AG09309 (cell line): ENCODE data around the gene MLLT10.

Experiments used
- DNase-seq: peaks from one replicate; pipeline ENCODE4 v3.0.0-alpha.2; 2010; ENCODE audit warnings: low read depth
- H3K4me3 ChIP-seq: 2 replicates; pipeline ENCODE4 v1.5.1; 2011; ENCODE audit warnings: mild to moderate bottlenecking, low read depth, low read length, moderate library complexity; ENCODE audit not compliant: control insufficient read depth
- TF ChIP-seq, protein P1 (sequence below): IDR thresholded peaks from 2 replicates; pipeline ENCODE4 v1.5.1; 2011; ENCODE audit warnings: mild to moderate bottlenecking, low read depth, low read length, inconsistent platforms; ENCODE audit not compliant: insufficient read depth, control insufficient read depth; ENCODE audit errors: missing control alignments

Gene MLLT10

DNA sequence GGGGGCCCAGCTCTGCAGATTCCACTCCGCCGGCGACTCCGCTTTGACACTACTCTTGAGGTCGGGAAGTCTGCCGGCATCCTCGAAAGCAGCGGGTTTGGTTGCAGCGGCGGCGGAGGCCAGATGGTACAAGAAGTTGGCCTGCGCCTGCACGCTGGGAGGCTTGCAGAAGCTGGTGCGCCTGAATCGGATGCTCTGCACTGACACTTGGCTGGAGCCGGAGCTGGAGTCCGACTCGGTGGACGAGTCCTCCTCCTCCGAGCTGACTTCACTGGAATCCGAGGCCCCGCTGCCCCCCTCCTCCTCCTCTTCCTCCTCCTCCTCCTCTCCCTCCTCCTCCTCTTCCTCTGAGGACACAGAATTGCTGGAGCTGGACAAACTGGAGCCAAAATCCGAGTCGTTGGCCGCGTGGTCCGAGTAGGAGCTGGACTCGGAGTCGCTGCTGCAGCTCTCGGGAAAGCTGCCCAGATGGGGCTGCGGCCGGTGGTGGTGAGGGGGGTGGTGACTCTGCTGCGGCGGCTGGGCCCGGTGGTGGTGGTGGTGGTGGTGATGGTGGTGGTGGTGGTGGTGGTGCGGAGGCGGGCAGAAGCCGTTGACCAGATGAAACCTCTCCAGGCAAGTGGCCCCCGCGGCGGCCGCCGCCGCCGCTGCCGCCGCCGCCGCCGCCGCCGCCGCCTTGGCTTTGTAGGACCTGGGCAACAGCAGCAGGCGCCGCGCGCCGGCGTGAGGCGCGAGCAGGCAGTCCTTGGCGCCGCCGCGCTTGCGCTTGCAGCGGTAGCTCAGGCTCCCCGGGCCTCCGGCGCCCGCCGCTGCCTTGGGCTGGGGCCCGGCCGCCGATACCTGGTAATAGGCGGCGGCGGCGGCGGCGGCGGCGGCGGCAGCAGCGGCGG lies 17.5 kb upstream of the MLLT10 start:
- DNase-seq = no peak
- peak overlapping the region; percentile 68 for H3K4me3 ChIP-seq
- TF ChIP-seq, protein P1, sequence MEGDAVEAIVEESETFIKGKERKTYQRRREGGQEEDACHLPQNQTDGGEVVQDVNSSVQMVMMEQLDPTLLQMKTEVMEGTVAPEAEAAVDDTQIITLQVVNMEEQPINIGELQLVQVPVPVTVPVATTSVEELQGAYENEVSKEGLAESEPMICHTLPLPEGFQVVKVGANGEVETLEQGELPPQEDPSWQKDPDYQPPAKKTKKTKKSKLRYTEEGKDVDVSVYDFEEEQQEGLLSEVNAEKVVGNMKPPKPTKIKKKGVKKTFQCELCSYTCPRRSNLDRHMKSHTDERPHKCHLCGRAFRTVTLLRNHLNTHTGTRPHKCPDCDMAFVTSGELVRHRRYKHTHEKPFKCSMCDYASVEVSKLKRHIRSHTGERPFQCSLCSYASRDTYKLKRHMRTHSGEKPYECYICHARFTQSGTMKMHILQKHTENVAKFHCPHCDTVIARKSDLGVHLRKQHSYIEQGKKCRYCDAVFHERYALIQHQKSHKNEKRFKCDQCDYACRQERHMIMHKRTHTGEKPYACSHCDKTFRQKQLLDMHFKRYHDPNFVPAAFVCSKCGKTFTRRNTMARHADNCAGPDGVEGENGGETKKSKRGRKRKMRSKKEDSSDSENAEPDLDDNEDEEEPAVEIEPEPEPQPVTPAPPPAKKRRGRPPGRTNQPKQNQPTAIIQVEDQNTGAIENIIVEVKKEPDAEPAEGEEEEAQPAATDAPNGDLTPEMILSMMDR = no peak

DNA sequence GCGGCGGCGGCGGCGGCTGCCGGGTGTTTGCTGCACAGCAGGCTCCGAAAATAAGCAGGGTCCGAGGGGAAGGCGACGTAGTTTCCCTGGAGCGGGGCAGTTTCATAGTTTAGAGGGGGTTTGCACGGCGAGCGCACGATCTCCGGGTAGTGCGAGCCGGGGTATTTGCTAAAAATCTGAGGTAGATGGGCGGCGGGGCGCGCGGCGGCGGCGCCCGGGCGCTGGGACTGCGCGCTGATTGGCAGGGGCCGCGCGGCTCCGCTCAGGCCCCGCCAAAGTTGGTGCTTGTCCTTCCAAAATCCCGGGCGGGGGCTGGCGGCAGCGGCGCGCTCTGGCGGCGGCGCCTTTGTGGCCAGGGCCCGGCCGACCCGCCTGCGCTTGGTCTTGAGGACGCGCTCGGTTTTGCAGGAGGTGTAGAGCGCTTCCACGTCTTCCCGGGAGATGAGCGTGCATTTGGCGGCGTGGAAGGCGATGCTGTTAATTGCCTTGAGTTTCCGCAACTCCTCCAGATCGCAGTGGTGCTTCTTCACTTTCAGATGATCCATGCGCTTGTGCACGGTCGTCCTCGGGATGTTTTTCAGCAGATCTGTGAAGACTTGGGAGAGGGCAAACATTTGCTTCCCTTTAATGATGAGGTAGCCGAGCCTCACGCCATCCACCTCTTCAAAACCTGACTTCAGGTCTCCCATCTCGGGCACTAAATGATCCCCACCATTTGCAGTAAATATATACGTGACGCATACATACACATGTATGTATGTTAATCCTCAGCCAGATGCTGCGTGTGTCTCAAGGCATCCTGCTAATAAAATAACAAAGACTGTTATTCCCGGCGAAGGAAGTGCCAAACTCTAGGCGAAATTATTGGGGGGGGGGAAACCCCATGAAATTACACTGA lies 16.6 kb upstream of the MLLT10 start:
- TF ChIP-seq, protein P1 = no peak
- DNase-seq = no peak
- peak overlapping the region; percentile 68 for H3K4me3 ChIP-seq

DNA sequence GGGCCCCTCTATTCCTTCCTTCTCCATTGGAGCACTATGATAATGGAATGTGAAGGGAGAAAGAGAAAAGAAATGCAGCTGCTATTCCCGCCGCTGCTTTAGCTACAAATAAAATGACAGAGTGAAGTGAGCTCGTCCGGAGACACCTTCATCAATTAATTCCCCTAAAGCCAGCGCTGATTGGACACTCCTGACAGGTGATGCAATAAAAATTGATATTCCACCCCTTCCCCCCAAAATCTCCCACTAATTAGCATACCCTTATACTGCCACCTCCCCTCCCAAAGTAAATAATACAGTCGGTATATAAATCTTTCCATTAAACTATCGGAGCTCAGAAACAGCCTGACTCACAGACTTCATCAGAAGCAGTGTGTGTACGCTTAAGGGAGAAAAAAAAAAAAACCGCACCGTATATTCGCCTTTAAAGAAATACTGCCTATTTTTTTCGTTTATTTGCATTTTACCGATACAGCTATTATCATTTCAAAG lies 15.8 kb upstream of the MLLT10 start:
- DNase-seq = no peak
- H3K4me3 ChIP-seq = peak overlapping the region; percentile 68
- TF ChIP-seq, protein P1 = no peak

DNA sequence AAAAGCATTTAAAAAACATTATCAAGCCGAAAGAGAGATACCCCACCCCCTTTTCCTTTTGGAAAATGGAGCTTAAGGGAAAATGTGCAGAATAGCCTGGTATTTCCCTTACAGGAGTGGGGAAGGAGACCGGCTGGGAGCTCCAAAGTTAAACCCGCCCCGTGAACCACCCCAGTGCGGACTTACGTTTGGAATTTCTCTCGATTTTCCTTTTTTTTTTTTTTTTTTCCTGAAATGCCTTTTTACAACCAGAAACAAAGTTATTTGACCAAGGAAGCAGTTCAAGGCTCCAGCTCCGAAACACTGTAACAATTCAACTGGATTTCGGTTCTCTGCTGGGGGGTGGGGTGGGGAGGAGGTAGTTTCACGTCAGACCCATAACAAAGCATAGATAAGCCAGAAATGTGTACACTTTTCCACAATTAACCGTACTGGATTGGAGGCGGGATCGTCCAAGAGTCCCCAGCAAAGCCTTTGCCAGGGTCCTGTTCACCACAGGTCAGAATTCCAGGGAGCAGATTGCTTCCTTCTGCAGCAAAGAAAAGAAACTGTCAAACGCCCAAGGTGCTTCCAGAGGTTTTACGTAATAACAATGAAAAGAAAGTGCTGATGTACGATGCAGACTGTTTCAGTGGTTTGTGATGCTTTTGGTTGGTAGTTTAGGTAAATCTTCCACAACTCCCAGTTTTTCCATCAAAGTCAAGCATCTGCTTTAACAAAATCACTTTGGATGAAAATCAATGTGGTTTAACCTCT lies 15.2 kb upstream of the MLLT10 start:
- peak overlapping the region; percentile 55 for H3K4me3 ChIP-seq
- no peak for DNase-seq

DNA sequence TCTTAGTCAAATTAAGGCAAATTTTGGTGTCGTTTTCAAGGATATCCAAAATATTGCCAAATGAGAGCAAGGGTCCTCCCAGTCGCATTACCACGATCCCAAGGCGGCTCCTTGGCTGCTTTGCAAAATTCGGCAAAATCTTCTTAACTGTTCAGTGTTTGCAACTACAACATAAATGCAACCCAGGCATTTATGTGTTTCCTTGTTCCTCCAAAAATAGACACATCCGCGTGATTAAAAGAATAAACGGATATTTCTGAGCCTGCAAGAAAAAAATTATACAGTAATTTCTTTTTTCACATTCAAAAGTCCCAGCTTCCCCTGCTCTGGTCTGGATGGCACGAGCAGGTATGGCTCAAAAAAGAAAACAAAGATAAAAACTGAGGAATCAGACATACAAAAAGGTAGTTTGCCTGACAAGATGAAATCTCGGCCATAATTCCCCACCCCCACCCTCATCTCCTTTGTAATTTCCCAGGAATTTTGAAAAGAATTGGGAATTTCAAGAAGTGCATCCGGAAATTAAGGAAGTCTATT lies 14.6 kb upstream of the MLLT10 start:
- TF ChIP-seq, protein P1 = no peak
- DNase-seq = no peak
- H3K4me3 ChIP-seq = peak overlapping the region; percentile 55

More for the DNA sequence above, 15.2 kb upstream of the MLLT10 start:
- TF ChIP-seq, protein P1 = no peak
